Measurements from ENCODE around the gene GTF2H3.
"Not testable (repeated sequence)": the region's sequence is repeated elsewhere in the genome, so short reads cannot be mapped to it uniquely, and the experiment has no call there.

Gene GTF2H3

GRCh38 chr12:123633379-123634141, at the start of gene GTF2H3, which contains the start of gene EIF2B1:
TSS of gene GTF2H3 (plus strand) at chr12:123633829. CDS start at chr12:123633860, 31 bp downstream.
TSS of gene EIF2B1 (minus strand) at chr12:123633686. CDS start at chr12:123633557, 129 bp downstream.
- DNase-seq: peak; percentile 94

GRCh38 chr12:123591702-123592481, 41.7 kb upstream of the GTF2H3 start:
- DNase-seq: no peak

DNA sequence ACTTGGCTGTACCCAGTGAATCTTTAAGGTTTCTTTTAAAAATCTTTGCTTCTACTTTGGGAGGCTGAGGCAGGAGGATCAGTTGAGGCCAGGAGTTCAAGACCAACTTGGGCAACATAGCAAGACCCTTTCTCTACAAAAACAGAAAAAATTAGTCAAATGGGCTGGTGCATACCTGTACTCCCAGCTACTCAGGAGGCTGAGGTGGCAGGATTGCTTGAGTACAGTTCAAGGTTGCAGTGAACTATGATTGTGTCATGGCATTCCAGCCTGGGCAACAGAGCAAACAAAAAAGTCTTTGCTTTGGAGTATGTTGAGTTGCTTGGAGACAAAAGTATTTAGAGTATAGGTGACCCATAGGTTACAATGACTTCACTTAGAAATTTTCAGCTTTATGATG, 37.9 kb upstream of the GTF2H3 start:
- no peak for DNase-seq

- DNase-seq: no peak
Measured at GRCh38 chr12:123597100-123597499, 36.5 kb upstream of the GTF2H3 start.

DNA sequence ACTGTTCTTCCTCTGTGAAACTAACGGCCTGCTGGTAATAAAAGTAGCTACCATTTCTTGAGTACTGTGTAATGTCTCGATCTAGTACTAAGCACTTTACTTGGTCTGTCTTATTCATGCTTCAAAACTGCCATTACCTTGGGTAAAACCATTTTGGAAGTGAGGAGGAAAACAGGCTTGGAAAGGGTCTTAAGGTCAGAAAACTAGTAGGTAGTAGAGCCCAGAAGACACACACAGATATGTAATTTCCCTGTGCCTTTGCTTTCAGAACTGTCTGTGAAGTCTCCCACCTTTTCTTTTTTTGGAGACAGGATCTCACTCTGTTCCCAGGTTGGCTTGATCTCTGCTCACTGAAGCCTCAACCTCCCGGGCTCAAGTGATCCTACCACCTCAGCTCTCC, 35.1 kb upstream of the GTF2H3 start:
- no peak for DNase-seq

DNA sequence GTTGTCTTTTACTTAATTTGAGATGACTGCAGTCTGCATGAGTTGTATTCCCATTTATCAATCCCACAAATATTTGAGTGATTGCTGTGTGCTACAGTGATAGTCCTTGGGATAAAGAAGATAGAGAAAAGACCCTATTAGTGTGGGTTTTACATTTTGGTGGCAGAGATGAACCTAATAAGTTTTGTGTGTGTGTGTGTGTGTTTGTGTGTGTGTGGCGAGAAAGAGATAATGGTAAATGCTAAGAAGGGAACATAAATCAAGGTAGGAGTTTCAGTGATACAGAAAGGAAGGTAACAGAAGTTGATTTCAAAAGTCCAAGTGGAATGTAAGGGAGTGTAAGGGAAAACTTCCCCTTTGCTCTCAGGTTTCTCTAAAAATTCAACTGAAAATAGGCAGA, 34.3 kb upstream of the GTF2H3 start:
- DNase-seq: no peak

- DNase-seq: no peak
Measured at GRCh38 chr12:123599721-123600120, 33.9 kb upstream of the GTF2H3 start.

DNA sequence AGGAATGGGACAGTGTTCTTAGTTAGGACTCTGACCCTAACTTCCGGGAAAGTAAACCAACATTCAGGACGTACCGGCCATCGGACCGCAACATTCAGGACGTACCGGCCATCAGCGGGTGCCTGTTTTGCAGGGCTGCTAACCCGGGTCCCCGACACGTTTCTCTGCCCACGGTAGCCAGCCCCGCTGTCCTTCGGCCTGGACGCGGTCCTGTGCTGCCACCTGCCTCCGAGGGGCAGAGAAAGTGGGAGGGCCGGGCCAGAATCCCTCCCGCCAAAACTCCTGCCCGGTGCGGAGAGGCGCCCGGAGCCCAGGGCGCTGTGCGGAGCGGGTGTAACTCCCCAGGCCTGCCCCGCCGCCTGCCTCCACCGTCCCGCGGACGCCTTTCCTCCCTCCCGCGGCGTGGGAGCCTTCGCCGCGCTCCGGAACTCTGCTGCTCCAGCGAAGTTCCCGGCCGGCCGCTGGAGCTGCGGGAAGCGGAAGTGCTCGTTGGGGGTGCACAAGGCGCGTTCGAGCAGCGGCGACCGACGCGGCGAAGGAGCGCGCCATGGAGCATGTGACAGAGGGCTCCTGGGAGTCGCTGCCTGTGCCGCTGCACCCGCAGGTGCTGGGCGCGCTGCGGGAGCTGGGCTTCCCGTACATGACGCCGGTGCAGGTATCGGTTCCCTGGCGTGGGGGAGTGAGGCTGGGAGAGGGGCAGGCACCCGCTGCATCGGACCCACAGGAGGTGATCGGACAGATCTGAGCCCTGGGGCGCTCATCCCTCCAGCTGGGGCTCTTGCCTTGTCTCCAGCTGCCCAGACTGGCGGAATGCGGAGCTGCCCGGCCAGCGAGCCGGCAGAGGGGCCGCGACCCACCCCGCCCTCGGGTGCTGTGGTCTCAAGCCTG, 31.8 kb upstream of the GTF2H3 start, which contains the start of gene DDX55:
TSS of gene DDX55 (plus strand) at position 498 of the 888 bp plus-strand sequence. CDS start at position 548, 50 bp downstream.
- DNase-seq: peak; percentile 73 to 78

- DNase-seq: no peak
Measured at GRCh38 chr12:123602651-123603195, 30.9 kb upstream of the GTF2H3 start.

GRCh38 chr12:123603495-123603894, 30.1 kb upstream of the GTF2H3 start:
- not testable (repeated sequence) for DNase-seq

- DNase-seq: no peak
Measured at GRCh38 chr12:123607756-123608155, 25.9 kb upstream of the GTF2H3 start.

DNA sequence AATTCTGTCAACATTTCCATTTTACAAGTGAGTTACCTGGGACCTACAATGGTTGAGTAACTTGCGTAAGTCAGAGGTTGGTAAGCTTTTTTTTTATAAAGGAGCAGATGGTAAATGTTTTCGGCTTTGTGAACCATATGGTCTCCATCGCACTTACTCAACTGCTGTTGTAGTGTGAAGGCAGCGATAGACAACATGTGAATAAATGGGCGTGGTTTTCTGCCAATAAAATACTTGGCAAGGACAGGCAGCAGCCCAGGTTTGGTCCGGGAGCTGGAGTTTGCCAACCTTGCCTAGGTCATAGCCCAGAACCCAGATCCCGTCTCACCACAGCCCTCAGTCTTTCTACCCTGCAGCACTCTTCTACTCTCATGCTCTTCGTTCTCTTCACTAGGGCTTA, 25.4 kb upstream of the GTF2H3 start:
- no peak for DNase-seq

DNA sequence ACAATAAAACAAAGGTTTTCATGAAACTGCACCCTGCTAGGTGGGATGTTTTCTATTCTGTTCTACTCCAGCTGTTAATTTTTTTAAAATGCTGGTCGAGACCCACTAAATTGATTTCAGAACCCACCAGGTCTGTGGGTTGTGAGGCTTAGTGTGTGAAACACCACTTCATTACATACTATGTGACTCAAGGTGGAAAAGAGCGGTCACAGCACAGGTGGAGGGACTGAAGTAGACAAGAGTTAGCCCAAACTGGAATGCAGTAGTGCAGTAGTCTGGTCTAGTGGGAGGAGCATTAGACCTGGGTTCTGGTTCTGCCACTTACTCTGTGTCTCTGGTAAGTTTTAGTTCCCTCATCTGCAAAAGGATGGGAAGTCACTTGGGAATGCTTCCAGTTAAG, 19.5 kb upstream of the GTF2H3 start:
- no peak for DNase-seq

DNA sequence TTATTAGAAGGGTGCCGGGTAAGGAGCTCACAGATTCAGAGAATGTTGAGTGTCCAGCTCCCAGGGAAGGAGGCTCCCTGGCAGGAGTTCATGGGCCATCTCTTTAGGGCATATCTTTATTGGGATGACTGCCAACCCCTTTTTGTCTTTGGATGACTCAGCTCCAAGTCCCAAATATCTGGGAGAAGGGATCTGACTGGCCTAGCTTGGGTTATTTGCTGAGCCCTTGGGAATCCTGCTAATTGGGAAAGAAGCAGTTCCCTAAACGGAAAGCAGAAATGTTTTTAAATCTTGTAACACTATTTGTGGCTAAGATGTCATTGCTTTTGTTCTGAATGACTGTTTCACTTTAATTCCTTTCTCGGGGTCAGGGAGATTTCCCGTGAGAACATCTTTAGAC, 19.1 kb upstream of the GTF2H3 start:
- DNase-seq: no peak

DNA sequence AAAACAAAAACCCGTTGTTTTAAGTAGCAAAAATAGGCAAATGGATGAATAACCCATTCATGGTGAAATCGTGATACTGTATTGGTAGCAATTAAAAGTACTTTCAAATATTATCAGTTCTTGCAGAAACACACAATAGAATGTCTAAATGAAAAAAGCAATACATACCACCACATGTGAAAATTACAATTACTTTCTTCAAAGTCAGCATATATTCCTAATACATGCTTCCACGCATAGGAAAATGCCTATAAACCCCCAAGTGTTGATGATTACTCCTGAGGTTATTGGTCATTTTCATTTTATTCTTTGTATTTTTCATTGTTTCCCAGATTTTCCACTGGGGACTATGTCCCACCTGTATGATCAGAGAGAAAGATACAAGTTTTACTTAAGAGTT, 16.5 kb upstream of the GTF2H3 start:
- DNase-seq: no peak

- DNase-seq: no peak
Measured at GRCh38 chr12:123617580-123617979, 16.0 kb upstream of the GTF2H3 start.

- no peak for DNase-seq
Measured at GRCh38 chr12:123621101-123621500, 12.5 kb upstream of the GTF2H3 start.

GRCh38 chr12:123621619-123622530, 11.8 kb upstream of the GTF2H3 start:
- DNase-seq: no peak

- no peak for DNase-seq
Measured at GRCh38 chr12:123634142-123634561, 523 bp downstream of the GTF2H3 start.

- no peak for DNase-seq
Measured at GRCh38 chr12:123643911-123644310, 10.3 kb downstream of the GTF2H3 start.

- no peak for DNase-seq
Measured at GRCh38 chr12:123645380-123645779, 11.8 kb downstream of the GTF2H3 start.

All from activated CD4-positive, alpha-beta T cell treated with anti-CD3 and anti-CD28 coated beads, Interleukin-2, amount 50 U/mL, for 4 hours (primary cell).